ENCODE results near the gene BCAS2.

Gene BCAS2

GRCh38 chr1:114551400-114551799 is 30.0 kb downstream of the BCAS2 start:
- Histone ChIP-seq H3K27me3 (ENCODE audit: insufficient read depth, poor library complexity, severe bottlenecking) (no peaks in the 10 kb centered on the region), H3K4me1 (ENCODE audit: insufficient read depth, poor library complexity, severe bottlenecking) (no peaks in the 10 kb centered on the region), H3K36me3 (ENCODE audit: low read depth) (no peaks in the 10 kb centered on the region), H3K4me3 (ENCODE audit: severe bottlenecking) (no peak overlapping the region), H3K9me3 (ENCODE audit: severe bottlenecking) (no peaks in the 10 kb centered on the region), H3K27ac (ENCODE audit: poor library complexity, severe bottlenecking) (no peak overlapping the region)
- DNase-seq (ENCODE audit: low spot score) (no peak), ATAC-seq (ENCODE audit: low read depth) (no peak)
- TF ChIP-seq CTCF (IDR thresholded peaks at IDR 0.05; ENCODE audit: poor library complexity, severe bottlenecking), result no peak

- DNase-seq (ENCODE audit: low spot score) (no peak), ATAC-seq (ENCODE audit: low read depth) (no peak)
- no peak for TF ChIP-seq CTCF (IDR thresholded peaks at IDR 0.05; ENCODE audit: poor library complexity, severe bottlenecking)
Measured at GRCh38 chr1:114550336-114550735, 31.1 kb downstream of the BCAS2 start.

GRCh38 chr1:114549137-114549536 is 32.3 kb downstream of the BCAS2 start:
- H3K9me3 ChIP-seq (ENCODE audit: severe bottlenecking), result no peaks in the 10 kb centered on the region
- H3K27me3 ChIP-seq (ENCODE audit: insufficient read depth, poor library complexity, severe bottlenecking), result no peaks in the 10 kb centered on the region
- no peak overlapping the region for H3K27ac ChIP-seq (ENCODE audit: poor library complexity, severe bottlenecking)
- no peak for DNase-seq (ENCODE audit: low spot score)
- no peaks in the 10 kb centered on the region for H3K4me1 ChIP-seq (ENCODE audit: insufficient read depth, poor library complexity, severe bottlenecking)
- ATAC-seq (ENCODE audit: low read depth), result no peak
- no peaks in the 10 kb centered on the region for H3K36me3 ChIP-seq (ENCODE audit: low read depth)
- H3K4me3 ChIP-seq (ENCODE audit: severe bottlenecking), result no peak overlapping the region
- no peak for TF ChIP-seq CTCF (IDR thresholded peaks at IDR 0.05; ENCODE audit: poor library complexity, severe bottlenecking)

More at GRCh38 chr1:114550336-114550735, 31.1 kb downstream of the BCAS2 start:
- H3K4me1 ChIP-seq (ENCODE audit: insufficient read depth, poor library complexity, severe bottlenecking), result no peaks in the 10 kb centered on the region
- no peak overlapping the region for H3K27ac ChIP-seq (ENCODE audit: poor library complexity, severe bottlenecking)
- no peaks in the 10 kb centered on the region for H3K9me3 ChIP-seq (ENCODE audit: severe bottlenecking)
- no peak overlapping the region for H3K4me3 ChIP-seq (ENCODE audit: severe bottlenecking)
- H3K27me3 ChIP-seq (ENCODE audit: insufficient read depth, poor library complexity, severe bottlenecking), result no peaks in the 10 kb centered on the region
- H3K36me3 ChIP-seq (ENCODE audit: low read depth), result no peaks in the 10 kb centered on the region

- no peaks in the 10 kb centered on the region for H3K36me3 ChIP-seq (ENCODE audit: low read depth)
- H3K27me3 ChIP-seq (ENCODE audit: insufficient read depth, poor library complexity, severe bottlenecking), result no peaks in the 10 kb centered on the region
- ATAC-seq (ENCODE audit: low read depth) (no peak), DNase-seq (ENCODE audit: low spot score) (no peak)
- no peak overlapping the region for H3K4me3 ChIP-seq (ENCODE audit: severe bottlenecking)
- TF ChIP-seq CTCF (IDR thresholded peaks at IDR 0.05; ENCODE audit: poor library complexity, severe bottlenecking), result no peak
- no peaks in the 10 kb centered on the region for H3K9me3 ChIP-seq (ENCODE audit: severe bottlenecking)
- H3K27ac ChIP-seq (ENCODE audit: poor library complexity, severe bottlenecking), result no peak overlapping the region
- no peaks in the 10 kb centered on the region for H3K4me1 ChIP-seq (ENCODE audit: insufficient read depth, poor library complexity, severe bottlenecking)
Measured at GRCh38 chr1:114547076-114547475, 34.3 kb downstream of the BCAS2 start.

GRCh38 chr1:114545796-114546195 is 35.6 kb downstream of the BCAS2 start:
- Histone ChIP-seq H3K27ac (ENCODE audit: poor library complexity, severe bottlenecking) (no peak overlapping the region), H3K4me3 (ENCODE audit: severe bottlenecking) (no peak overlapping the region), H3K4me1 (ENCODE audit: insufficient read depth, poor library complexity, severe bottlenecking) (no peaks in the 10 kb centered on the region), H3K27me3 (ENCODE audit: insufficient read depth, poor library complexity, severe bottlenecking) (no peaks in the 10 kb centered on the region), H3K9me3 (ENCODE audit: severe bottlenecking) (no peaks in the 10 kb centered on the region), H3K36me3 (ENCODE audit: low read depth) (no peaks in the 10 kb centered on the region)
- no peak for TF ChIP-seq CTCF (IDR thresholded peaks at IDR 0.05; ENCODE audit: poor library complexity, severe bottlenecking)
- ATAC-seq (ENCODE audit: low read depth), result no peak
- DNase-seq (ENCODE audit: low spot score), result no peak
